IMR-90 (cell line): Measurements from ENCODE around the gene ADRA2B. TPM values are rescaled to one million over a fixed set of nuclear protein-coding genes. Genes with fewer than 3 reads are reported as not detected.

Experiments
- ATAC-seq: fragments of 200-7000 bp; cut with Tn5 transposase; 2 replicates; pipeline ENCODE4 v1.9.1; 2020; ENCODE audit warnings: low read depth, mild to moderate bottlenecking, moderate library complexity
- BruUV-seq: library from RNA; stranded (reverse); fragments of 400-500 nt; replicated peaks from 2 replicates; lab custom pipeline; 2021; lab: Mats Ljungman, UMichigan
- CTCF ChIA-PET: fragments of 300-600 bp; formaldehyde crosslinking; extraction: SDS; loops from one replicate; lab custom pipeline; 2021; ENCODE audit warnings: antibody characterized with exemption; lab: Yijun Ruan, JAX
- POLR2A ChIA-PET: fragments of 300-600 bp; sonication (Branson Sonifier 250); formaldehyde crosslinking; loops from one replicate; lab custom pipeline; 2022; ENCODE audit warnings: antibody characterized with exemption; ENCODE audit not compliant: unreplicated experiment; lab: Charles Lee
- DNase-seq: peaks from one replicate; pipeline ENCODE4 v3.0.0; 2013
- H2AFZ ChIP-seq: replicated peaks from 2 replicates; pipeline ENCODE3; 2013; ENCODE audit warnings: low read length, mild to moderate bottlenecking; ENCODE audit not compliant: poor library complexity
- H2AK5ac ChIP-seq: 2 replicates; pipeline ENCODE4 v1.6.1; 2013; ENCODE audit warnings: low read depth, low read length, inconsistent platforms
- H2AK9ac ChIP-seq: replicated peaks from 2 replicates; pipeline ENCODE3; 2013; ENCODE audit warnings: mild to moderate bottlenecking, low read depth, low read length, moderate library complexity; ENCODE audit not compliant: poor library complexity
- H2BK120ac ChIP-seq: 2 replicates; pipeline ENCODE4 v1.6.1; 2013; ENCODE audit warnings: low read depth, low read length, inconsistent platforms
- H2BK15ac ChIP-seq: 3 replicates; pipeline ENCODE4 v1.6.1; 2013; ENCODE audit warnings: low read depth, low read length, inconsistent platforms
- H2BK20ac ChIP-seq: 2 replicates; pipeline ENCODE4 v1.6.1; 2013; ENCODE audit warnings: low read depth, mild to moderate bottlenecking, inconsistent platforms, low read length, moderate library complexity
- H2BK5ac ChIP-seq: 2 replicates; pipeline ENCODE4 v1.6.1; 2013; ENCODE audit warnings: mild to moderate bottlenecking, low read depth, low read length, inconsistent platforms; ENCODE audit not compliant: poor library complexity, severe bottlenecking
- H3K14ac ChIP-seq: replicated peaks from 2 replicates; pipeline ENCODE4 v1.6.1; 2013; ENCODE audit warnings: low read depth, low read length, inconsistent platforms
- H3K18ac ChIP-seq: 2 replicates; pipeline ENCODE4 v1.6.1; 2013; ENCODE audit warnings: low read depth, low read length, control low read depth
- H3K23ac ChIP-seq: 2 replicates; pipeline ENCODE4 v1.6.1; 2013; ENCODE audit warnings: low read depth, low read length, inconsistent platforms
- H3K27ac ChIP-seq: 2 replicates; pipeline ENCODE4 v1.5.1; 2013; ENCODE audit warnings: mild to moderate bottlenecking, control low read depth, low read length; ENCODE audit not compliant: insufficient read depth
- H3K27me3 ChIP-seq: 2 replicates; pipeline ENCODE4 v1.6.1; 2013; ENCODE audit warnings: low read length; ENCODE audit not compliant: control insufficient read depth, insufficient read depth
- H3K36me3 ChIP-seq: 2 replicates; pipeline ENCODE4 v1.6.1; 2013; ENCODE audit warnings: low read length, mixed read lengths; ENCODE audit not compliant: control insufficient read depth, insufficient read depth
- H3K4ac ChIP-seq: 2 replicates; pipeline ENCODE4 v1.6.1; 2013; ENCODE audit warnings: low read depth, low read length, inconsistent platforms
- H3K4me1 ChIP-seq: 2 replicates; pipeline ENCODE4 v1.6.1; 2013; ENCODE audit warnings: low read length, mixed read lengths; ENCODE audit not compliant: control insufficient read depth, insufficient read depth
- H3K4me2 ChIP-seq: 2 replicates; pipeline ENCODE4 v1.6.1; 2013; ENCODE audit warnings: low read depth, mild to moderate bottlenecking, control low read depth, low read length, moderate library complexity
- H3K4me3 ChIP-seq: 2 replicates; pipeline ENCODE4 v1.5.1; 2013; ENCODE audit warnings: low read depth, mild to moderate bottlenecking, control low read depth, low read length, moderate library complexity; ENCODE audit not compliant: insufficient read depth
- H3K56ac ChIP-seq: 2 replicates; pipeline ENCODE4 v1.6.1; 2013; ENCODE audit warnings: low read length, inconsistent platforms; ENCODE audit not compliant: insufficient read depth; ENCODE audit errors: extremely low read depth
- H3K79me1 ChIP-seq, 2 experiments: 2 replicates each; pipeline ENCODE4 v1.6.1; 2013; ENCODE audit warnings: low read length in 2 of 2, inconsistent platforms in 1 of 2, low read depth in 1 of 2
- H3K9ac ChIP-seq: 2 replicates; pipeline ENCODE4 v1.6.1; 2013; ENCODE audit warnings: low read depth, low read length, control low read depth
- H3K9me1 ChIP-seq: 2 replicates; pipeline ENCODE4 v1.6.1; 2013; ENCODE audit warnings: low read length, inconsistent platforms; ENCODE audit not compliant: insufficient read depth
- H3K9me3 ChIP-seq: 2 replicates; pipeline ENCODE4 v1.6.1; 2013; ENCODE audit warnings: low read length; ENCODE audit not compliant: control insufficient read depth, insufficient read depth
- H4K20me1 ChIP-seq: 2 replicates; pipeline ENCODE4 v1.6.1; 2013; ENCODE audit warnings: low read length, inconsistent platforms; ENCODE audit not compliant: insufficient read depth
- H4K5ac ChIP-seq: 2 replicates; pipeline ENCODE4 v1.6.1; 2013; ENCODE audit warnings: mild to moderate bottlenecking, low read depth, low read length, control low read depth
- H4K8ac ChIP-seq, 2 experiments: 2 replicates each; pipeline ENCODE4 v1.6.1; 2013; ENCODE audit warnings: low read depth in 2 of 2, low read length in 2 of 2, control low read depth in 1 of 2, inconsistent platforms in 1 of 2
- H4K91ac ChIP-seq: 2 replicates; pipeline ENCODE4 v1.6.1; 2013; ENCODE audit warnings: low read depth, low read length, inconsistent platforms; ENCODE audit not compliant: insufficient read depth
- CEBPB ChIP-seq: IDR thresholded peaks from 2 replicates; pipeline ENCODE4 v1.6.1; 2012; ENCODE audit warnings: low read depth, low read length, improper control_type of control experiment
- RAD21 ChIP-seq: IDR thresholded peaks from 2 replicates; pipeline ENCODE4 v1.6.1; 2012; ENCODE audit warnings: low read length, improper control_type of control experiment
- WGBS, 2 experiments: methylation state at CpG; one replicate each; pipeline versions ENCODE4 v1.1.5 to v1.1.7; 2013; ENCODE audit warnings: missing lambda C conversion rate in 2 of 2; ENCODE audit not compliant: insufficient read length in 1 of 2; ENCODE audit errors: extremely low coverage in 2 of 2; 5-methylcytosine and 5-hydroxymethylcytosine counted together
- dilution Hi-C: fragments of 300-500 bp; cut with HindIII; formaldehyde crosslinking; loops from one replicate; pipeline ENCODE4 v1.14.3; 2018; ENCODE audit warnings: low sequenced_read_pairs; ENCODE audit not compliant: unreplicated experiment
- in situ Hi-C: fragments of 300-500 bp; cut with MboI; formaldehyde crosslinking; loops from 3 replicates; pipeline ENCODE4 v1.14.3; 2019; ENCODE audit warnings: low sequenced_read_pairs, inconsistent platforms, mixed read lengths
- intact Hi-C: fragments of 100-400 bp; cut with micrococcal nuclease; formaldehyde crosslinking; loops from 2 replicates; pipeline ENCODE4 v1.10.0; 2022
- polyA plus RNA-seq, 3 experiments: library from polyadenylated mRNA; depleted of rRNA; stranded (reverse); fragments of >200 nt; gene quantifications; 2 replicates each; pipeline ENCODE4 v1.2.3, GENCODE V29; 2012; ENCODE audit warnings: low replicate concordance in 1 of 3
- total RNA-seq: library from RNA; depleted of rRNA; stranded (reverse); fragments of >200 nt; gene quantifications from 2 replicates; pipeline ENCODE4 v1.2.3, GENCODE V29; 2012

ADRA2B gene
- total and polyA plus RNA-seq, 2 of the 4 experiments (the other 2 are of a cell fraction), result not detected

DNA sequence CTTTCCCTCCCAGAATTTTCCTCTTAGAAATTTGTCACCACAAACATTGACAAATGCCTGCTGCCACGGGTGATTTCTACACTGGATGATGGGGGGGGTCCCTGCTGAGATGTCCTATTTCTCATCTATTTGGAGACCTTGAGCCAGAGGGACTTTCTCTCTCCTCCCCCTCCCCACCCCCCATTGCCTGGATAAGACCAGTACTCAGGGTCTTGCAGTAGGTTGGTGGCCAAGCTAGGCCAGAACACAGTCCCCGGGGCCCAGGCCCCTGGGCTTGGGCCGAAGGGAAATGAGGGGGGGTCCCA is 29.4 kb upstream of the ADRA2B start:
- in situ Hi-C loops, result no loop called here
- DNase-seq (no peak), ATAC-seq (no peak)
- Histone ChIP-seq H2AFZ (peak overlapping the region; percentile 18), H3K4me3 (no peak overlapping the region), H3K27ac (no peak overlapping the region), H3K27me3 (no peaks in the 10 kb centered on the region), H3K9me3 (no peaks in the 10 kb centered on the region), H3K23ac (no peak overlapping the region), H2BK5ac (no peak overlapping the region), H3K4me1 (peaks cover 5% of the 10 kb centered on the region; the same call in 1 of the 2 replicates), H4K5ac (no peak overlapping the region), H3K56ac (no peak overlapping the region), H3K9ac (no peak overlapping the region), H4K91ac (no peak overlapping the region), H4K8ac (no peak overlapping the region), H3K4ac (no peak overlapping the region; the same call in 1 of the 2 replicates), H3K18ac (no peak overlapping the region), H3K36me3 (no peaks in the 10 kb centered on the region), H2BK120ac (no peak overlapping the region), H4K20me1 (no peaks in the 10 kb centered on the region; the same call in 1 of the 2 replicates), H3K4me2 (no peak overlapping the region), H2BK20ac (no peak overlapping the region), H2AK5ac (0 out of 2 replicates have a peak overlapping the region, but pooled peaks have one; percentile 52), H3K9me1 (no peaks in the 10 kb centered on the region), H2AK9ac (peak overlapping the region; percentile 23), H2BK15ac (no peak overlapping the region), H3K14ac (no peak overlapping the region), H3K79me1 (peaks cover 0 to 4% of the 10 kb centered on the region in 2 experiments; a peak in 1 of 4 replicates)
- intact Hi-C loops, result loop anchor here (5.0 kb wide), 1 partner anchor 62 kb away; the partner anchor contains the start of gene STARD7
- dilution Hi-C loops, result no loop called here
- BruUV-seq, result no TSS peak
- CTCF ChIA-PET, result no interaction called here
- no CpG with 5 or more reads among the region's 3 CpGs for WGBS, 2 experiments
- TF ChIP-seq CEBPB (no peak), RAD21 (no peak)
- POLR2A ChIA-PET, result no interaction called here
